HepG2 (cell line): ENCODE measurements around the gene IFIH1. TPM values are rescaled to one million over a fixed set of nuclear protein-coding genes. Genes with fewer than 3 reads are reported as not detected.

Experiments
- ADNP ChIP-seq: sonication (generic); formaldehyde crosslinking; IDR thresholded peaks from 2 replicates; pipeline ENCODE4 v1.4.0; 2020; ENCODE audit warnings: missing genetic modification reagents
- ASH2L ChIP-seq: fragments of 300-600, 200-600 bp; sonication (generic); IDR thresholded peaks from 2 replicates; pipeline ENCODE4 v1.7.0; 2017; ENCODE audit warnings: low read depth, mild to moderate bottlenecking, moderate library complexity, mixed read lengths, low read length; ENCODE audit not compliant: insufficient read length
- CHD4 ChIP-seq: fragments of 200-600 bp; sonication (generic); IDR thresholded peaks from 2 replicates; pipeline ENCODE4 v1.7.0; 2017; ENCODE audit warnings: mild to moderate bottlenecking, low read length, borderline replicate concordance
- KMT2B ChIP-seq: IDR thresholded peaks from 2 replicates; pipeline ENCODE4 v1.6.1; 2016; ENCODE audit warnings: missing genetic modification reagents, missing compliant biosample characterization
- NBN ChIP-seq: fragments of 450-650 bp; conservative IDR thresholded peaks from 2 replicates; pipeline ENCODE4 v1.6.1; 2017
- NFATC3 ChIP-seq: sonication (generic); formaldehyde crosslinking; IDR thresholded peaks from 2 replicates; pipeline ENCODE4 v1.5.1; 2020; ENCODE audit warnings: mild to moderate bottlenecking, missing genetic modification reagents
- NFE2 ChIP-seq: sonication (generic); formaldehyde crosslinking; IDR thresholded peaks from 2 replicates; pipeline ENCODE4 v1.4.0; 2020; ENCODE audit warnings: missing genetic modification reagents
- NRL ChIP-seq: sonication (generic); formaldehyde crosslinking; IDR thresholded peaks from 2 replicates; pipeline ENCODE4 v1.5.0; 2020; ENCODE audit warnings: missing genetic modification reagents, mild to moderate bottlenecking, moderate library complexity, borderline replicate concordance
- RFXANK ChIP-seq: IDR thresholded peaks from 2 replicates; pipeline ENCODE4 v1.6.1; 2016
- TIGD3 ChIP-seq: sonication (generic); formaldehyde crosslinking; IDR thresholded peaks from 2 replicates; pipeline ENCODE4 v1.5.1; 2020; ENCODE audit warnings: mild to moderate bottlenecking, missing genetic modification reagents, borderline replicate concordance
- ZBTB40 ChIP-seq, 2 experiments: fragments of 450-650 bp in 1 of 2; sonication (generic) in 1 of 2; formaldehyde crosslinking in 1 of 2; IDR thresholded peaks; 2 replicates each; pipeline versions ENCODE4 v1.6.1 to v1.8.0; 2016 to 2022; ENCODE audit warnings: antibody characterized with exemption in 1 of 2, mild to moderate bottlenecking in 1 of 2, missing genetic modification reagents in 1 of 2
- ZNF280B ChIP-seq: sonication (generic); formaldehyde crosslinking; IDR thresholded peaks from 2 replicates; pipeline ENCODE4 v1.5.0; 2020; ENCODE audit warnings: missing genetic modification reagents, mild to moderate bottlenecking, borderline replicate concordance
- ZNF33A ChIP-seq: sonication (generic); formaldehyde crosslinking; IDR thresholded peaks from 2 replicates; pipeline ENCODE4 v1.5.1; 2020; ENCODE audit warnings: missing genetic modification reagents, mild to moderate bottlenecking, moderate library complexity, borderline replicate concordance
- ZNF563 ChIP-seq: sonication (generic); formaldehyde crosslinking; IDR thresholded peaks from 2 replicates; pipeline ENCODE4 v1.8.0; 2022; ENCODE audit warnings: mild to moderate bottlenecking, moderate library complexity, missing genetic modification reagents
- ZNF570 ChIP-seq: sonication (generic); formaldehyde crosslinking; IDR thresholded peaks from 2 replicates; pipeline ENCODE4 v1.4.0; 2020; ENCODE audit warnings: mild to moderate bottlenecking, missing genetic modification reagents, borderline replicate concordance
- ZNF629 ChIP-seq: sonication (generic); formaldehyde crosslinking; conservative IDR thresholded peaks from 2 replicates; pipeline ENCODE4 v1.5.0; 2020; ENCODE audit warnings: missing genetic modification reagents
- ZNF879 ChIP-seq: sonication (generic); formaldehyde crosslinking; IDR thresholded peaks from 2 replicates; pipeline ENCODE4 v1.8.1; 2023; ENCODE audit warnings: missing genetic modification reagents
- ZSCAN9 ChIP-seq: IDR thresholded peaks from 2 replicates; pipeline ENCODE4 v1.6.1; 2016; ENCODE audit warnings: borderline replicate concordance
- polyA plus RNA-seq, 8 experiments: library from polyadenylated mRNA; depleted of rRNA in 3 of 8; stranded (reverse) in 7 of 8; unstranded in 1 of 8; fragments of >200 nt; fragmentation: Illumina TruSeq in 4 of 8; extraction: Trizol in 4 of 8; gene quantifications; 2 replicates each; pipeline versions ENCODE4 v1.2.1 to v1.2.3, GENCODE V29; 2011 to 2016; ENCODE audit warnings: low read depth in 4 of 8, missing spikeins in 1 of 8, mixed read lengths in 1 of 8; ENCODE audit not compliant: insufficient read depth in 1 of 8
- total RNA-seq, 5 experiments: library from RNA; depleted of rRNA; stranded (reverse); fragments of >200 nt; fragmentation: Illumina TruSeq; extraction: Trizol; gene quantifications; 2 replicates each; pipeline ENCODE4 v1.2.3, GENCODE V29; 2016; ENCODE audit warnings: low read depth in 1 of 5

The IFIH1 gene
- total and polyA plus RNA-seq, 2 of the 13 experiments (the other 11 are each of a cell fraction or from before 2014, with no cell fraction given): 1.5 to 11.5 TPM

- TF ChIP-seq ZBTB40 (IDR thresholded peaks at IDR 0.05) (peak; percentile 91), ZBTB40 (CRISPR knock-in tag; IDR thresholded peaks at IDR 0.05) (peak; percentile 97), ASH2L (no peak), ZNF879 (CRISPR knock-in tag) (no peak), ZNF570 (CRISPR knock-in tag) (no peak), NRL (no peak), ZNF33A (CRISPR knock-in tag) (no peak), NFATC3 (CRISPR knock-in tag) (no peak), ZSCAN9 (CRISPR knock-in tag) (no peak), NFE2 (no peak), RFXANK (no peak), ADNP (CRISPR knock-in tag) (no peak), ZNF629 (peak; percentile 83), ZNF280B (CRISPR knock-in tag) (no peak), NBN (no peak), ZNF563 (CRISPR knock-in tag) (no peak), KMT2B (CRISPR knock-in tag) (no peak), CHD4 (peak; percentile 54; the same call in 1 of the 2 replicates), TIGD3 (CRISPR knock-in tag) (no peak)
- TF ChIP-seq, all 625 proteins: peak for 5
Observed at GRCh38 chr2:162317058-162317742, 1.3 kb downstream of the IFIH1 start (continued).
